ENCODE data around the gene DCLRE1A. TPM values are rescaled to one million over a fixed set of nuclear protein-coding genes. Genes with fewer than 3 reads are reported as not detected.

DCLRE1A gene
- total and polyA plus RNA-seq, 2 donors (not counting 1 experiment from before 2014, with no cell fraction given): 1.4 to 2.4 TPM

- Histone ChIP-seq H3K4me1 (ENCODE audit: control insufficient read depth in 2 of 2, insufficient read depth in 2 of 2, low read length in 2 of 2) (peaks cover 3 to 5% of the 10 kb centered on the region in 2 donors), H4K20me1 (ENCODE audit: control insufficient read depth, insufficient read depth, low read length, poor library complexity, severe bottlenecking) (no peaks in the 10 kb centered on the region), H3K27ac (ENCODE audit: low read length in 2 of 2) (no peak overlapping the region), H3K9me3 (ENCODE audit: control extremely low read depth in 1 of 3, control insufficient read depth in 2 of 3, insufficient read depth in 1 of 3, low read length in 2 of 3) (no peaks in the 10 kb centered on the region), H3K79me2 (ENCODE audit: control insufficient read depth, insufficient read depth, low read length) (no peaks in the 10 kb centered on the region), H3K4me3 (ENCODE audit: control extremely low read depth in 1 of 5, extremely low read depth in 1 of 5, insufficient read depth in 1 of 5, low read depth in 2 of 5, low read length in 4 of 5) (no peak overlapping the region), H3K27me3 (replicated peaks in 1 of 4; ENCODE audit: control extremely low read depth in 1 of 4, control insufficient read depth in 3 of 4, insufficient read depth in 4 of 4, low read length in 3 of 4) (peaks cover 0 to 3% (median 0%) of the 10 kb centered on the region in 4 experiments), H3K4me2 (replicated peaks; ENCODE audit: low read depth, low read length, poor library complexity, severe bottlenecking) (no peak overlapping the region), H3K36me3 (replicated peaks in 1 of 2; ENCODE audit: control extremely low read depth in 1 of 2, control insufficient read depth in 1 of 2, extremely low read depth in 1 of 2, insufficient read depth in 2 of 2, low read length in 1 of 2) (no peaks in the 10 kb centered on the region), H3K9ac (ENCODE audit: low read length) (no peak overlapping the region), H2AFZ (ENCODE audit: insufficient read depth, low read depth, low read length, poor library complexity, severe bottlenecking) (peak overlapping the region; percentile 32)
- Mint-ChIP-seq H3K4me1 (peaks cover 4% of the 10 kb centered on the region), H3K9me3 (ENCODE audit: insufficient read depth) (no peaks in the 10 kb centered on the region), H3K4me3 (no peak overlapping the region), H3K27me3 (peaks cover 10% of the 10 kb centered on the region), H3K27ac (no peak overlapping the region)
- POLR2A ChIA-PET: no interaction called here
- DNase-seq (peak; percentile 12), ATAC-seq (ENCODE audit: low read depth) (no peak)
- TF ChIP-seq, protein P1, sequence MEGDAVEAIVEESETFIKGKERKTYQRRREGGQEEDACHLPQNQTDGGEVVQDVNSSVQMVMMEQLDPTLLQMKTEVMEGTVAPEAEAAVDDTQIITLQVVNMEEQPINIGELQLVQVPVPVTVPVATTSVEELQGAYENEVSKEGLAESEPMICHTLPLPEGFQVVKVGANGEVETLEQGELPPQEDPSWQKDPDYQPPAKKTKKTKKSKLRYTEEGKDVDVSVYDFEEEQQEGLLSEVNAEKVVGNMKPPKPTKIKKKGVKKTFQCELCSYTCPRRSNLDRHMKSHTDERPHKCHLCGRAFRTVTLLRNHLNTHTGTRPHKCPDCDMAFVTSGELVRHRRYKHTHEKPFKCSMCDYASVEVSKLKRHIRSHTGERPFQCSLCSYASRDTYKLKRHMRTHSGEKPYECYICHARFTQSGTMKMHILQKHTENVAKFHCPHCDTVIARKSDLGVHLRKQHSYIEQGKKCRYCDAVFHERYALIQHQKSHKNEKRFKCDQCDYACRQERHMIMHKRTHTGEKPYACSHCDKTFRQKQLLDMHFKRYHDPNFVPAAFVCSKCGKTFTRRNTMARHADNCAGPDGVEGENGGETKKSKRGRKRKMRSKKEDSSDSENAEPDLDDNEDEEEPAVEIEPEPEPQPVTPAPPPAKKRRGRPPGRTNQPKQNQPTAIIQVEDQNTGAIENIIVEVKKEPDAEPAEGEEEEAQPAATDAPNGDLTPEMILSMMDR (IDR thresholded peaks at IDR 0.05): no peak
- TF ChIP-seq EZH2 (IDR thresholded peaks at IDR 0.05; ENCODE audit: borderline replicate concordance, insufficient read depth, low read depth, low read length, poor library complexity, severe bottlenecking): no peak
- CTCF ChIA-PET: interaction anchor here (0.7 to 10.6 kb wide), 3 partner anchors 15 to 982 kb away, joined by 3 to 242 read pairs (median 3); no protein-coding TSS in a partner anchor
- 89% methylated on average over 1 of the region's 4 CpGs for WGBS (ENCODE audit: insufficient coverage)
- intact Hi-C loops (cut with micrococcal nuclease): loop anchor here (5.0 to 10.0 kb wide), 2 partner anchors 39 to 432 kb away; partner anchors contain the start of gene VWA2
These were observed 50.9 kb downstream of the DCLRE1A start for GRCh38 chr10:113802997-113803396.

DNA sequence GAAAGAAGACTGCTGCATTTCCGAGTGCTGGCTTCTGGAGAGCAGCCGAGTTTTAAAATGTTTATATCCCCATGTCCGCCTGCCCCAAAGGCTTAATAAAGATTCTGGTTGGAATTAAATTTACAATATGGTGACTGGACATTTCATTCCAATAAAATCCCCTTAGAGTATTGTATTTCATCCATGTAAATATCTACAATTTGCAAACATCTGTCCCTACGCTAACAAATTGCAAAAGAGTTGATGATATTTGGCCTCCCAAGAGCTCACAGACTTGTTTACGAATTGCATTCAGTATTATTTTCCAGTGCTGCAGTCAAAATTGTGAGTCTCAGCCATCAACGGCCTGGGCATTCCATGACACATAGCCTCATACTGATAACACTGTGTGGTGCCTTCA, 52.3 kb downstream of the DCLRE1A start:
- Mint-ChIP-seq H3K27ac (no peak overlapping the region), H3K4me3 (no peak overlapping the region), H3K4me1 (peaks cover 4% of the 10 kb centered on the region), H3K27me3 (peaks cover 14% of the 10 kb centered on the region), H3K9me3 (ENCODE audit: insufficient read depth) (no peaks in the 10 kb centered on the region)
- no peak overlapping the region for H3K4me3 ChIP-seq (ENCODE audit: control extremely low read depth in 1 of 5, extremely low read depth in 1 of 5, insufficient read depth in 1 of 5, low read depth in 2 of 5, low read length in 4 of 5)
- H2AFZ ChIP-seq (ENCODE audit: insufficient read depth, low read depth, low read length, poor library complexity, severe bottlenecking): no peak overlapping the region
- H3K27me3 ChIP-seq (replicated peaks in 1 of 4; ENCODE audit: control extremely low read depth in 1 of 4, control insufficient read depth in 3 of 4, insufficient read depth in 4 of 4, low read length in 3 of 4): peaks cover 0 to 3% (median 0%) of the 10 kb centered on the region in 4 experiments
- H4K20me1 ChIP-seq (ENCODE audit: control insufficient read depth, insufficient read depth, low read length, poor library complexity, severe bottlenecking): no peaks in the 10 kb centered on the region
- DNase-seq (no peak), ATAC-seq (ENCODE audit: low read depth) (no peak)
- no peaks in the 10 kb centered on the region for H3K36me3 ChIP-seq (replicated peaks in 1 of 2; ENCODE audit: control extremely low read depth in 1 of 2, control insufficient read depth in 1 of 2, extremely low read depth in 1 of 2, insufficient read depth in 2 of 2, low read length in 1 of 2)
- no peaks in the 10 kb centered on the region for H3K9me3 ChIP-seq (ENCODE audit: control extremely low read depth in 1 of 3, control insufficient read depth in 2 of 3, insufficient read depth in 1 of 3, low read length in 2 of 3)
- no peak overlapping the region for H3K27ac ChIP-seq (ENCODE audit: low read length in 2 of 2)
- TF ChIP-seq EZH2 (IDR thresholded peaks at IDR 0.05; ENCODE audit: borderline replicate concordance, insufficient read depth, low read depth, low read length, poor library complexity, severe bottlenecking): no peak
- TF ChIP-seq, protein P1 (IDR thresholded peaks at IDR 0.05): no peak
- ChIA-PET CTCF (interaction anchor here (1.0 to 10.6 kb wide), 4 partner anchors 10 to 301 kb away, joined by 3 to 242 read pairs (median 4); no protein-coding TSS in a partner anchor), POLR2A (interaction anchor here (0.6 kb wide), 1 partner anchor 273 kb away, joined by 4 read pairs; no protein-coding TSS in a partner anchor)
- H3K4me1 ChIP-seq (ENCODE audit: control insufficient read depth in 2 of 2, insufficient read depth in 2 of 2, low read length in 2 of 2): peaks cover 3 to 5% of the 10 kb centered on the region in 2 donors
- no peak overlapping the region for H3K4me2 ChIP-seq (replicated peaks; ENCODE audit: low read depth, low read length, poor library complexity, severe bottlenecking)
- 96% methylated on average over 3 of the region's 6 CpGs for WGBS (ENCODE audit: insufficient coverage)
- no peaks in the 10 kb centered on the region for H3K79me2 ChIP-seq (ENCODE audit: control insufficient read depth, insufficient read depth, low read length)
- intact Hi-C loops (cut with micrococcal nuclease): loop anchor here (5.0 to 10.0 kb wide), 2 partner anchors 41 to 433 kb away; partner anchors contain the start of gene VWA2
- H3K9ac ChIP-seq (ENCODE audit: low read length): no peak overlapping the region

Measured in B cell (primary cell).